OCI-LY7 (cell line): ENCODE results near the gene ADAMTS9. TPM values are rescaled to one million over a fixed set of nuclear protein-coding genes. Genes with fewer than 3 reads are reported as not detected.

ENCODE experiments used
- BruUV-seq: library from RNA; stranded (reverse); fragments of 400-500 nt; replicated peaks from 2 replicates; lab custom pipeline; 2021; lab: Mats Ljungman, UMichigan
- CTCF ChIA-PET: fragments of 300-600 bp; sonication (Branson Sonifier 250); formaldehyde crosslinking; loops from one replicate; lab custom pipeline; 2022; ENCODE audit warnings: antibody characterized with exemption; ENCODE audit not compliant: unreplicated experiment; lab: Charles Lee
- POLR2A ChIA-PET: fragments of 300-600 bp; sonication (Branson Sonifier 250); formaldehyde crosslinking; loops from one replicate; lab custom pipeline; 2022; ENCODE audit warnings: antibody characterized with exemption; lab: Charles Lee
- DNase-seq: peaks from one replicate; pipeline ENCODE4 v3.0.0-alpha.2; 2015; ENCODE audit warnings: low spot score
- H2AFZ ChIP-seq: fragments of 200-600 bp; sonication (generic), shearing (Covaris generic); 2 replicates; pipeline ENCODE4 v1.6.1; 2014; ENCODE audit warnings: mild to moderate bottlenecking, antibody characterized with exemption, low read length, moderate library complexity
- H3K27ac ChIP-seq: fragments of 200-600 bp; sonication (generic); 2 replicates; pipeline ENCODE4 v1.5.1; 2014; ENCODE audit warnings: mixed run types, low read depth, mild to moderate bottlenecking, moderate library complexity, low read length, inconsistent platforms; ENCODE audit not compliant: poor library complexity, severe bottlenecking
- H3K36me3 ChIP-seq: fragments of 200-600 bp; sonication (generic); 2 replicates; pipeline ENCODE4 v1.6.1; 2014; ENCODE audit warnings: mild to moderate bottlenecking, antibody characterized with exemption, low read length, moderate library complexity, mixed read lengths; ENCODE audit not compliant: insufficient read depth
- H3K4me1 ChIP-seq: fragments of 200-600 bp; sonication (generic); 2 replicates; pipeline ENCODE4 v1.5.1; 2014; ENCODE audit warnings: mild to moderate bottlenecking, low read length; ENCODE audit not compliant: insufficient read depth, poor library complexity, severe bottlenecking
- H3K4me2 ChIP-seq: fragments of 200-600 bp; sonication (generic); 2 replicates; pipeline ENCODE4 v1.6.1; 2014; ENCODE audit warnings: mild to moderate bottlenecking, low read length
- H3K4me3 ChIP-seq: fragments of 200-600 bp; sonication (generic); 2 replicates; pipeline ENCODE4 v1.5.1; 2014; ENCODE audit warnings: mild to moderate bottlenecking, low read depth, low read length; ENCODE audit not compliant: poor library complexity, severe bottlenecking
- H3K79me2 ChIP-seq: fragments of 200-600 bp; sonication (generic); 2 replicates; pipeline ENCODE4 v1.6.1; 2016; ENCODE audit warnings: low read depth, mild to moderate bottlenecking, low read length, moderate library complexity, mixed read lengths; ENCODE audit not compliant: insufficient read depth
- H3K9me2 ChIP-seq: fragments of 200-600 bp; sonication (generic); 2 replicates; pipeline ENCODE4 v1.6.1; 2016; ENCODE audit warnings: mild to moderate bottlenecking, low read length, mixed read lengths; ENCODE audit not compliant: insufficient read depth
- H3K9me3 ChIP-seq: fragments of 200-600 bp; sonication (generic); 2 replicates; pipeline ENCODE4 v1.6.1; 2014; ENCODE audit warnings: mild to moderate bottlenecking, mixed run types, low read length, mixed read lengths
- H4K20me1 ChIP-seq: fragments of 200-600 bp; sonication (generic); 2 replicates; pipeline ENCODE4 v1.6.1; 2014; ENCODE audit warnings: mild to moderate bottlenecking, antibody characterized with exemption, low read length, moderate library complexity, mixed read lengths; ENCODE audit not compliant: insufficient read depth
- CTCF ChIP-seq: fragments of 200-600 bp; sonication (generic); conservative IDR thresholded peaks from 2 replicates; pipeline ENCODE4 v1.5.1; 2014; ENCODE audit warnings: mild to moderate bottlenecking, antibody characterized with exemption, low read length, moderate library complexity, mixed read lengths
- EZH2phosphoT487 ChIP-seq: fragments of 200-600 bp; sonication (generic); IDR thresholded peaks from 2 replicates; pipeline ENCODE4 v1.6.1; 2018; ENCODE audit warnings: low read depth, borderline replicate concordance, mild to moderate bottlenecking, mixed run types, antibody characterized with exemption, low read length, moderate library complexity, mixed read lengths
- intact Hi-C: fragments of 100-400 bp; cut with micrococcal nuclease; formaldehyde crosslinking; loops from one replicate; pipeline ENCODE4 v1.10.0; 2022; ENCODE audit not compliant: unreplicated experiment
- total RNA-seq, 2 experiments: library from RNA; depleted of rRNA in 1 of 2; stranded (reverse); fragments of >200 nt in 1 of 2; shearing (Covaris generic) in 1 of 2; gene quantifications; 2 replicates each; pipeline ENCODE4 v1.2.3, GENCODE V29; 2014 to 2022

Gene ADAMTS9
- total RNA-seq, 2 experiments from 2014 or later: not detected

DNA sequence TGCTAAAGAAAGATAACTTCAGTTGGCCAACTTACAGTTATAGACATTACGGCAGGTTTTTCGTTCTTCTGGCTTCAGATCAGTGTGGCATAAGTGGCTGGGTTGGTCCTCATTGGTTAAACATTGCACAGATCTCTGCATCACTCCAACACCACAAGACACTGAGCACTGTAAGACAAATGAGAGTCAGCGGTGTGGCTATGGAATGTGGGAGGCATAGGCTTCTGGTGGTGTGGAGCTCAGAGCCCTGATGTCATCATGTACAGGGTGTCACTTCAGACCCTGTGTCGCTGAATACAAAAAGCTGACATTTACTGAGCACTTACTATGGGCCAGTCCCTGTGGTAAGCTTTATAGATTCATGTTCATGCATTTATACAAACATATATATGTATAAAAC is 146.0 kb downstream of the ADAMTS9 start:
- intact Hi-C loops: no loop called here
- no peaks in the 10 kb centered on the region for H3K4me1 ChIP-seq
- CTCF ChIA-PET: no interaction called here
- H3K4me3 ChIP-seq: no peak overlapping the region
- TF ChIP-seq EZH2phosphoT487 (no peak), CTCF (no peak)
- H3K9me2 ChIP-seq: no peaks in the 10 kb centered on the region
- no peaks in the 10 kb centered on the region for H3K36me3 ChIP-seq
- no peak overlapping the region for H3K4me2 ChIP-seq
- BruUV-seq: no TSS peak
- H3K79me2 ChIP-seq: no peaks in the 10 kb centered on the region
- no peak for DNase-seq
- no peak overlapping the region for H2AFZ ChIP-seq
- no peak overlapping the region for H3K27ac ChIP-seq
- POLR2A ChIA-PET: no interaction called here
- no peaks in the 10 kb centered on the region for H4K20me1 ChIP-seq
- no peaks in the 10 kb centered on the region for H3K9me3 ChIP-seq

DNA sequence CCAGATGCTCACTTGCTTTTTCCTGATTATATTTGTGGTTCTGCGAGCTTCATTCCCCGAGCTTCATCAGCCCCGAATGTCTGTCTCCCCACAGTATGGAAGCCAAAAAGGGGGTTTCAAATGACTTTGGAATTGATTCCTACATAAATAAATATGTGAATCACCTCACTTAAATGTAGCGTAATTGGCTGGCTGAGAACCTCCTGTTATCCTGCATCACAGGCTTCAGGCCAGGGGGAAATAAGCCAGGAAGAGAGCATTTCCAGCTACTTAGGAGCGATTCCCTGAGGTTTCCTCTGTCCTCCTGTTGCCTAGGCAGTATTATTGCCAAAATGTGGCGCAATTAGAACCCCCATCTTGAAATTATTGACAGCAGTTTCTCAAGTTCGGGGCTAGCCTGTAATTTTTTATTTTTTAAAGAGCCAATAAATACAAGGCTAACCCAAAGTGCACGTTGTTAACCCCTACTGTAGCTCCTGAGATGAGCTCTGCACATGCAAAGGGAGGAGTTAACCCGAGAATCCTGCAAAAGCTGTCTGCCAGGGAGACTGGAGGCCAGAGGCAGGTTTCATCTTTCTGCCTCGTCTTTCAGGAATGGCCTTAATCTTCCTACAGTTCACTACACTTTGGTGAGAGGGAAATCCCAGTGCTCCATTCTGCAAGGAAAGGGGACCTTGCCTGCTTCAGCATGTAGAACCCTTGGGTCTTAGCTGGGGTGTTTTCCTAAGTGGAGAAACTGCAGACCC is 148.2 kb downstream of the ADAMTS9 start:
- no peak overlapping the region for H3K4me3 ChIP-seq
- POLR2A ChIA-PET: interaction anchor here (0.5 kb wide), 1 partner anchor 207 kb away, joined by 3 read pairs; no protein-coding TSS in a partner anchor
- H3K4me1 ChIP-seq: no peaks in the 10 kb centered on the region
- H2AFZ ChIP-seq: no peak overlapping the region
- CTCF ChIA-PET: no interaction called here
- H4K20me1 ChIP-seq: no peaks in the 10 kb centered on the region
- intact Hi-C loops: no loop called here
- H3K27ac ChIP-seq: no peak overlapping the region
- no peak for DNase-seq
- no peaks in the 10 kb centered on the region for H3K79me2 ChIP-seq
- H3K9me2 ChIP-seq: no peaks in the 10 kb centered on the region
- TF ChIP-seq EZH2phosphoT487: no peak
- TF ChIP-seq CTCF: no peak
- no TSS peak for BruUV-seq
- no peaks in the 10 kb centered on the region for H3K36me3 ChIP-seq
- no peaks in the 10 kb centered on the region for H3K9me3 ChIP-seq
- H3K4me2 ChIP-seq: no peak overlapping the region

GRCh38 chr3:64536166-64536565 is 151.6 kb downstream of the ADAMTS9 start:
- Histone ChIP-seq H3K79me2 (no peaks in the 10 kb centered on the region), H3K9me2 (no peaks in the 10 kb centered on the region), H3K4me1 (no peaks in the 10 kb centered on the region), H2AFZ (no peak overlapping the region), H3K4me3 (no peak overlapping the region), H3K27ac (no peak overlapping the region), H3K4me2 (no peak overlapping the region), H4K20me1 (no peaks in the 10 kb centered on the region), H3K9me3 (no peaks in the 10 kb centered on the region), H3K36me3 (no peaks in the 10 kb centered on the region)
- intact Hi-C loops: no loop called here
- TF ChIP-seq CTCF (no peak), EZH2phosphoT487 (no peak)
- no peak for DNase-seq
- ChIA-PET POLR2A (interaction anchor here (0.7 kb wide), 1 partner anchor 82 kb away, joined by 3 read pairs; no protein-coding TSS in a partner anchor), CTCF (no interaction called here)
- BruUV-seq: no TSS peak
